Mesenchymal stem cell (in vitro differentiated cells and primary cell): ENCODE data around the gene ANKFY1.
A peak's percentile ranks its signal among the peaks of the same experiment; 100 is the strongest.

ENCODE experiments used
- DNase-seq: peaks from one replicate; pipeline ENCODE4 v3.0.0-alpha.2; 2013
- H2AFZ ChIP-seq: one replicate; pipeline ENCODE4 v1.6.1; 2013; ENCODE audit warnings: low read depth, mild to moderate bottlenecking, control low read depth, inconsistent platforms, low read length, moderate library complexity
- H2AK5ac ChIP-seq: 2 replicates; pipeline ENCODE4 v1.6.1; 2013; ENCODE audit warnings: low read length, moderate library complexity, mild to moderate bottlenecking, inconsistent platforms; ENCODE audit not compliant: severe bottlenecking
- H2BK120ac ChIP-seq: one replicate; pipeline ENCODE4 v1.6.1; 2013; ENCODE audit warnings: low read depth, mild to moderate bottlenecking, inconsistent platforms, low read length, moderate library complexity
- H2BK12ac ChIP-seq, 2 experiments: one replicate each; pipeline ENCODE4 v1.6.1; 2013; ENCODE audit warnings: inconsistent platforms in 2 of 2, low read length in 2 of 2, mild to moderate bottlenecking in 2 of 2, moderate library complexity in 2 of 2, control low read depth in 1 of 2
- H2BK15ac ChIP-seq: one replicate; pipeline ENCODE4 v1.6.1; 2013; ENCODE audit warnings: mild to moderate bottlenecking, low read depth, inconsistent platforms; ENCODE audit not compliant: poor library complexity, severe bottlenecking
- H2BK5ac ChIP-seq: 2 replicates; pipeline ENCODE4 v1.6.1; 2013; ENCODE audit warnings: low read depth, mild to moderate bottlenecking, low read length, control low read depth, inconsistent platforms; ENCODE audit not compliant: poor library complexity, severe bottlenecking
- H3K14ac ChIP-seq, 2 experiments: one replicate each; pipeline ENCODE4 v1.6.1; 2013; ENCODE audit warnings: inconsistent platforms in 2 of 2, low read length in 2 of 2, control low read depth in 1 of 2, mild to moderate bottlenecking in 1 of 2, moderate library complexity in 1 of 2
- H3K18ac ChIP-seq, 2 experiments: one replicate each; pipeline ENCODE4 v1.6.1; 2013; ENCODE audit warnings: inconsistent platforms in 2 of 2, low read length in 2 of 2, control low read depth in 1 of 2, low read depth in 1 of 2, mild to moderate bottlenecking in 1 of 2
- H3K23ac ChIP-seq, 2 experiments: one replicate each; pipeline ENCODE4 v1.6.1; 2013; ENCODE audit warnings: inconsistent platforms in 2 of 2, low read length in 2 of 2, mild to moderate bottlenecking in 2 of 2, moderate library complexity in 2 of 2, control low read depth in 1 of 2
- H3K27ac ChIP-seq: 2 replicates; pipeline ENCODE4 v1.5.1; 2013; ENCODE audit warnings: mild to moderate bottlenecking, moderate library complexity, low read length, control low read depth, inconsistent platforms; ENCODE audit not compliant: poor library complexity, severe bottlenecking
- H3K27me3 ChIP-seq, 2 experiments: 2 replicates each; pipeline versions ENCODE4 v1.6.1 to v1.7.0; 2013; ENCODE audit warnings: low read length in 2 of 2, mild to moderate bottlenecking in 2 of 2, moderate library complexity in 2 of 2, control low read depth in 1 of 2, inconsistent platforms in 1 of 2; ENCODE audit not compliant: control insufficient read depth in 1 of 2, insufficient read depth in 1 of 2
- H3K36me3 ChIP-seq, 2 experiments: 2 replicates each; pipeline versions ENCODE4 v1.6.1 to v1.7.0; 2013; ENCODE audit warnings: low read length in 2 of 2, control low read depth in 1 of 2, inconsistent platforms in 1 of 2, low read depth in 1 of 2, mild to moderate bottlenecking in 1 of 2; ENCODE audit not compliant: insufficient read depth in 2 of 2, control insufficient read depth in 1 of 2
- H3K4ac ChIP-seq, 2 experiments: one replicate each; pipeline ENCODE4 v1.6.1; 2013; ENCODE audit warnings: inconsistent platforms in 2 of 2, low read length in 2 of 2, mild to moderate bottlenecking in 2 of 2, moderate library complexity in 2 of 2, control low read depth in 1 of 2, low read depth in 1 of 2
- H3K4me1 ChIP-seq: 2 replicates; pipeline ENCODE4 v1.6.1; 2013; ENCODE audit warnings: low read depth, low read length, control low read depth; ENCODE audit not compliant: control insufficient read depth, insufficient read depth
- H3K4me2 ChIP-seq: 2 replicates; pipeline ENCODE4 v1.6.1; 2013; ENCODE audit warnings: low read length, mild to moderate bottlenecking, inconsistent platforms; ENCODE audit not compliant: poor library complexity, severe bottlenecking
- H3K4me3 ChIP-seq, 2 experiments: 2 replicates each; pipeline versions ENCODE4 v1.5.1 to v1.7.0; 2013; ENCODE audit warnings: low read length in 2 of 2, mild to moderate bottlenecking in 2 of 2, control low read depth in 1 of 2, low read depth in 1 of 2; ENCODE audit not compliant: insufficient read depth in 1 of 2
- H3K79me1 ChIP-seq: replicated peaks from 2 replicates; pipeline ENCODE4 v1.6.1; 2013; ENCODE audit warnings: mild to moderate bottlenecking, control low read depth, low read length, inconsistent platforms; ENCODE audit not compliant: poor library complexity, severe bottlenecking
- H3K9ac ChIP-seq: 2 replicates; pipeline ENCODE4 v1.7.0; 2013; ENCODE audit warnings: mild to moderate bottlenecking, low read length, moderate library complexity
- H3K9me3 ChIP-seq: 2 replicates; pipeline ENCODE4 v1.7.0; 2013; ENCODE audit warnings: mild to moderate bottlenecking, low read length; ENCODE audit not compliant: control insufficient read depth
- H4K8ac ChIP-seq: one replicate; pipeline ENCODE4 v1.6.1; 2013; ENCODE audit warnings: inconsistent platforms, mild to moderate bottlenecking, low read length, moderate library complexity
- H4K91ac ChIP-seq: one replicate; pipeline ENCODE4 v1.6.1; 2013; ENCODE audit warnings: mild to moderate bottlenecking, low read length, inconsistent platforms
- WGBS: methylation state at CpG from one replicate; pipeline ENCODE4 v1.1.7; 2013; ENCODE audit warnings: mixed read lengths; 5-methylcytosine and 5-hydroxymethylcytosine counted together

The ANKFY1 gene

GRCh38 chr17:4208238-4208637 is 55.5 kb downstream of the ANKFY1 start:
- peaks cover 8% of the 10 kb centered on the region for H3K4me1 ChIP-seq

GRCh38 chr17:4206962-4207361 is 56.8 kb downstream of the ANKFY1 start:
- Histone ChIP-seq H3K4me3 (no peak overlapping the region), H3K14ac (no peak overlapping the region), H2AK5ac (no peak overlapping the region), H3K27me3 (no peaks in the 10 kb centered on the region), H3K79me1 (peaks cover 25% of the 10 kb centered on the region), H3K18ac (no peak overlapping the region), H3K9me3 (no peaks in the 10 kb centered on the region), H3K27ac (no peak overlapping the region), H4K8ac (no peak overlapping the region), H3K4me2 (no peak overlapping the region), H3K23ac (no peak overlapping the region), H2BK5ac (no peak overlapping the region), H4K91ac (no peak overlapping the region), H2BK15ac (no peak overlapping the region), H2BK120ac (peak overlapping the region; percentile 43), H2AFZ (no peak overlapping the region), H3K9ac (no peak overlapping the region), H3K4me1 (peaks cover 8% of the 10 kb centered on the region), H3K36me3 (peaks cover 25 to 40% of the 10 kb centered on the region in 2 experiments), H3K4ac (no peak overlapping the region), H2BK12ac (no peak overlapping the region)
- 30% methylated on average over 4 of the region's 10 CpGs for WGBS
- no peak for DNase-seq

More at GRCh38 chr17:4208238-4208637, 55.5 kb downstream of the ANKFY1 start:
- no peak overlapping the region for H3K14ac ChIP-seq
- H3K4me3 ChIP-seq = no peak overlapping the region
- H2AFZ ChIP-seq = no peak overlapping the region
- no peak overlapping the region for H4K91ac ChIP-seq
- H3K27ac ChIP-seq = no peak overlapping the region
- no peak overlapping the region for H3K23ac ChIP-seq
- no peak overlapping the region for H2AK5ac ChIP-seq
- peaks cover 25 to 42% of the 10 kb centered on the region in 2 experiments for H3K36me3 ChIP-seq
- H3K18ac ChIP-seq = no peak overlapping the region
- no peaks in the 10 kb centered on the region for H3K9me3 ChIP-seq
- no peak overlapping the region for H2BK5ac ChIP-seq
- no peak overlapping the region for H2BK12ac ChIP-seq
- H2BK15ac ChIP-seq = no peak overlapping the region
- peak overlapping the region; percentile 61 for H3K9ac ChIP-seq
- H4K8ac ChIP-seq = no peak overlapping the region
- no peak for DNase-seq
- H3K27me3 ChIP-seq = no peaks in the 10 kb centered on the region
- H3K4ac ChIP-seq = no peak overlapping the region
- H3K79me1 ChIP-seq = peaks cover 27% of the 10 kb centered on the region
- 84% methylated on average over 4 of the region's 4 CpGs for WGBS
- H3K4me2 ChIP-seq = no peak overlapping the region
- no peak overlapping the region for H2BK120ac ChIP-seq

DNA sequence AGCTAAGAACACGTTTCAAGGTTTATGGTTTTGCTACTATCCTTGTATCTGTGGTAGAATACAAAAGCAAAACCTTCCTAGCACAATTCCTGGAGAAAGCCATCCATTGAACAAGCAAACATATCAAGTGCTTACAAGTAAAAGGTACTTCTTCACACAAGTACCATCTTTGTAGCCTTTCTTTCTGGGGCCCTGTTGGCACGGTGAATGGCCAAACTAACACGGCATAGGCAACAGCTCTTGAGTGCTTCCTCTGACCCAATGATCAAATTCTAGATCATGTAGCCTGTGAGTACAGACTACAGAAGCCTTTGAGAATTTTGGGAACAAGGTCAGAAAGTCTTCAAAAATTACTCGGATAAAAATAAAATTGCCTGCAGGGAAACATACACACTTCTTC is 57.9 kb downstream of the ANKFY1 start:
- no peak for DNase-seq
- no peak overlapping the region for H3K14ac ChIP-seq
- H2AK5ac ChIP-seq = no peak overlapping the region
- peaks cover 25% of the 10 kb centered on the region for H3K79me1 ChIP-seq
- H3K9me3 ChIP-seq = no peaks in the 10 kb centered on the region
- H2BK120ac ChIP-seq = no peak overlapping the region
- H4K91ac ChIP-seq = no peak overlapping the region
- no peak overlapping the region for H3K4me2 ChIP-seq
- no peak overlapping the region for H4K8ac ChIP-seq
- H3K27me3 ChIP-seq = no peaks in the 10 kb centered on the region
- H2AFZ ChIP-seq = no peak overlapping the region
- H3K18ac ChIP-seq = no peak overlapping the region
- H3K27ac ChIP-seq = no peak overlapping the region
- H3K4me1 ChIP-seq = peaks cover 8% of the 10 kb centered on the region
- no peak overlapping the region for H3K4ac ChIP-seq
- peak overlapping the region; percentile 88 for H3K9ac ChIP-seq
- H3K4me3 ChIP-seq = no peak overlapping the region
- H2BK15ac ChIP-seq = no peak overlapping the region
- H3K23ac ChIP-seq = no peak overlapping the region
- peaks cover 26 to 35% of the 10 kb centered on the region in 2 experiments for H3K36me3 ChIP-seq
- H2BK5ac ChIP-seq = no peak overlapping the region
- 100% methylated on average over 3 of the region's 4 CpGs for WGBS
- no peak overlapping the region for H2BK12ac ChIP-seq

GRCh38 chr17:4204710-4205173 is 59.0 kb downstream of the ANKFY1 start:
- Histone ChIP-seq H4K91ac (no peak overlapping the region), H2AK5ac (no peak overlapping the region), H3K4me3 (peak overlapping the region in 1 of 2 experiments; percentile 55), H3K18ac (no peak overlapping the region), H3K27me3 (no peaks in the 10 kb centered on the region), H3K4me2 (peak overlapping the region; percentile 16), H2BK120ac (no peak overlapping the region), H2AFZ (no peak overlapping the region), H3K9ac (peak overlapping the region; percentile 88), H3K79me1 (peaks cover 26% of the 10 kb centered on the region), H3K4me1 (peaks cover 8% of the 10 kb centered on the region), H3K27ac (peak overlapping the region; percentile 38), H3K4ac (no peak overlapping the region), H2BK12ac (no peak overlapping the region), H3K9me3 (no peaks in the 10 kb centered on the region), H4K8ac (no peak overlapping the region), H2BK5ac (no peak overlapping the region), H3K23ac (no peak overlapping the region), H2BK15ac (no peak overlapping the region), H3K14ac (no peak overlapping the region), H3K36me3 (peaks cover 31 to 39% of the 10 kb centered on the region in 2 experiments)
- 83% methylated on average over 5 of the region's 6 CpGs for WGBS
- DNase-seq = peak; percentile 52
